Adrenal gland (tissue), 5 donors: ENCODE data around the gene NLRC5.

Source experiments
- POLR2A ChIP-seq, 2 donors: fragments of 450-650 bp; IDR thresholded peaks; one replicate each; pipeline ENCODE4 v1.6.1; 2017; ENCODE audit warnings: antibody characterized with exemption in 2 of 2, mild to moderate bottlenecking in 2 of 2, moderate library complexity in 1 of 2
- TF ChIP-seq, protein P1 (sequence below), 6 experiments: fragments of 450-650 bp in 4 of 6; fragments of 200-600 bp in 2 of 6; sonication (generic) in 1 of 6; IDR thresholded peaks; 1 replicate in 5 of 6; 2 replicates in 1 of 6; pipeline versions ENCODE4 v1.5.1 to v1.8.0; 2016 to 2021; ENCODE audit warnings: antibody characterized with exemption in 6 of 6, mild to moderate bottlenecking in 2 of 6, moderate library complexity in 1 of 6
- donor health status: DM: no; HTN: no; CAD: no.

DNA sequence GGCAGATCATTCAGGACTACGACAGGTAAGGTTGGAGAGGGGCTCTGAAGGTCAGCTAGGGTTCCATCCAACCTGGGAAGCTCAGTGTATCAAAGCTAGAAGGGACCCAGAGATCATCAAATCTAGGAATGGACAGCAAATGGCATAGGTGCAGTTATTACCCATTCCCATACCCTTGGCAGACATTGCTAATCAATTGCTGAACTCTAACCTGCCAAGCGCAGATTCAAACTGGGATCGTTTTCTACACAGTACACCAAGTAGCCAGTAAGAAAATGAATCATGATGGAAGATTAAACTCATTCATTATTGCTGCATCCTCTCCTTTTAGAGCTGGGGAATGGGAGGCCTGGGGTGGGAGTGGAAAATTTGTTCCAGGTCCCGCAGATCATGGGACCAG is 136.6 kb downstream of the NLRC5 start:
- TF ChIP-seq, protein P1, sequence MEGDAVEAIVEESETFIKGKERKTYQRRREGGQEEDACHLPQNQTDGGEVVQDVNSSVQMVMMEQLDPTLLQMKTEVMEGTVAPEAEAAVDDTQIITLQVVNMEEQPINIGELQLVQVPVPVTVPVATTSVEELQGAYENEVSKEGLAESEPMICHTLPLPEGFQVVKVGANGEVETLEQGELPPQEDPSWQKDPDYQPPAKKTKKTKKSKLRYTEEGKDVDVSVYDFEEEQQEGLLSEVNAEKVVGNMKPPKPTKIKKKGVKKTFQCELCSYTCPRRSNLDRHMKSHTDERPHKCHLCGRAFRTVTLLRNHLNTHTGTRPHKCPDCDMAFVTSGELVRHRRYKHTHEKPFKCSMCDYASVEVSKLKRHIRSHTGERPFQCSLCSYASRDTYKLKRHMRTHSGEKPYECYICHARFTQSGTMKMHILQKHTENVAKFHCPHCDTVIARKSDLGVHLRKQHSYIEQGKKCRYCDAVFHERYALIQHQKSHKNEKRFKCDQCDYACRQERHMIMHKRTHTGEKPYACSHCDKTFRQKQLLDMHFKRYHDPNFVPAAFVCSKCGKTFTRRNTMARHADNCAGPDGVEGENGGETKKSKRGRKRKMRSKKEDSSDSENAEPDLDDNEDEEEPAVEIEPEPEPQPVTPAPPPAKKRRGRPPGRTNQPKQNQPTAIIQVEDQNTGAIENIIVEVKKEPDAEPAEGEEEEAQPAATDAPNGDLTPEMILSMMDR (IDR thresholded peaks at IDR 0.05), result no peak
- TF ChIP-seq POLR2A (IDR thresholded peaks at IDR 0.05), result no peak
